ENCODE measurements around the gene GORAB.

Gene GORAB

GRCh38 chr1:170531758-170532657 lies at the start of gene GORAB:
TSS of gene GORAB (plus strand) at chr1:170532166. CDS start at chr1:170532224, 58 bp downstream.
- in situ Hi-C loops (cut with MboI; ENCODE audit: low sequenced_read_pairs): no loop called here

DNA sequence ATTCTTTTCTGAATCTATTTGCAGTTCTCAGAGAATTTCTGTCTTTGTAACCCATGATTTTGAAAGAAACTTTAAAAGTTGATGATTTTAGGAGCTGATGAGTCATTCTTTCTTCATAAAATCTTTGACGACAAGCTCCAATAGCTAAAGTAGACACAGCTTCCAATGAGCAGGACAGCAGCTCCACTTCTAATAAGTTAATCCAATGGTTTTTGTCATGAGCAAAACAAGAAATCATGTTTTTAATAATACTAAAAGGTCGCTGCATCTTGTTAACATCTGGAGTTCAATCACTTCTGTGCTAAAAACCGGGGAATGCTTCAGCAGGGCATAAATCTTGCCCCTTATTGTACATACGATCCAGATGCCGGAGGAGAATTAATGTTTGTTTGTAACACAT lies 48.9 kb upstream of the GORAB start:
- in situ Hi-C loops (cut with MboI; ENCODE audit: low sequenced_read_pairs): no loop called here

DNA sequence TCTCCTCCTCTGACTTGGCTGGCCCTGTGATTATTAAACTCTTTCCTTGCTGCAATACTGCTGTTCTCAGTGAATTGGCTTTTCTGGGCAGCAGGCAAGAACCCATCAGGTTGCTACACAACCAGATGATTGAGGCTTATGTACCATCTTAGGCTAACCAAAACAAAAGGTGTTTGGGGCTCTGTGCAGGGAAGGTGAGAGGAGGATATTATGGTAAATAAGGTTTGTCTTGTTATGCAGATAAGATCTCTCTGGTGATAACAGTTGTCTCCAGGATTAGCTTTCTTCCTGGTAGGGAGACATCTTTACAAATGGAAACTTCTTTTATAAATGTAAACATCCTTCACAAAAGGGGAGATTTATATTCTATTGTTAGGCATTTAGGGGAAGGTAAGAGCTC lies 44.5 kb upstream of the GORAB start:
- in situ Hi-C loops (cut with MboI; ENCODE audit: low sequenced_read_pairs): no loop called here

DNA sequence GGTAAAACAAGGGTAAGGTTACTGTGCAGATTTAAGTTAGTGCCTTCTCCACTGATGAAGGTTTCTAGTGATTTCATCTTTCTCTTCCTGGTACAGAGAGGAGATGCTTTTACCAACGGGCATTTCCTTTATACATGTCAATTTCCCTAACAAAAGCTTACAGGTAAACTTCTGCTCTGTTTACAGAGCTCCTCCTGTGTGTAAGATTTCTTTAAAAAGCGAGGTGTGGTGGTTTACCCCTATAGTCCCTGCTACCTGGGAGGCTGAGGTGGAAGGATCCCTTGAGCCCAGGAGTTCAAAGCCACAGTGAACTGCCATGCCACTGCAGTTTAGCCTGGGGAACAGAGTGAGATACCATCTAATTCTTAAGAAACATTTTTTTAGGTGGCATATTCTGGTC lies 40.7 kb upstream of the GORAB start:
- in situ Hi-C loops (cut with MboI; ENCODE audit: low sequenced_read_pairs): no loop called here

DNA sequence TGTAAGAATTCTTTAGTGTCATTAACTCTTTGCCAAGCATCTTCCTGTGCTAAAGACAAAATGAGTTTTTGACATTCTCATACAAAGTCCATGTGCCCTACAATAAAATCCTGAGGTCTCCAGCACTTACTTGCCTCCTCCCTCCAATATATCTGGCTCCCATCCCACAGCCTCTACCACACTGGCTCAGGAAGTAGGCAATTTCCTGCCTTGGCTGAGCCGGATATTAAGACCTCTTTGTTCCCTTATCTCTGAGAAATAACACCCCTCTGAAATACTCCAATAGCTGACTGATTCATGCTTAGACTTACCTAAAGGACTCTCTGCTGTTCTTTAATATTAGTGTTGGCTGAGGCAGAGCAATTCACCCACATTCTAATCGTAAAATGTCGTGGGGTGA lies 37.6 kb upstream of the GORAB start:
- in situ Hi-C loops (cut with MboI; ENCODE audit: low sequenced_read_pairs): no loop called here

DNA sequence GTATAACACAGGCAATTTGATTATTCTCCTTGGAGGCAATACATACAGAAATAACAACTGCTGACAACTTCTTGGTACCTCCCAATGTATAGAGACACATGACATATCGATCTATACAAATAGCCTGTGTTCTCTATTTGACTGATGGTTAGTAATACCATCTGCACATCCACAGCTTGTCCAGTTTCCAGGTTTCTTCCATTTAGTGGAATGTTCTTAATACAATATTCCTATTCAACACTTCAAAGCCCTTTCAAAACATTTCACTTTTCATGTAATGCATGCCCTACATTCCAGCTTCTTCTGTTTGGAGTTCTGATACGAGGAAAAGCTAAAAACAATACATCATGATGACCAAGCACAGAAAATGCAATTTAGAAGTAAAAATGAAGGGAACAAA lies 37.0 kb upstream of the GORAB start:
- in situ Hi-C loops (cut with MboI; ENCODE audit: low sequenced_read_pairs): no loop called here

DNA sequence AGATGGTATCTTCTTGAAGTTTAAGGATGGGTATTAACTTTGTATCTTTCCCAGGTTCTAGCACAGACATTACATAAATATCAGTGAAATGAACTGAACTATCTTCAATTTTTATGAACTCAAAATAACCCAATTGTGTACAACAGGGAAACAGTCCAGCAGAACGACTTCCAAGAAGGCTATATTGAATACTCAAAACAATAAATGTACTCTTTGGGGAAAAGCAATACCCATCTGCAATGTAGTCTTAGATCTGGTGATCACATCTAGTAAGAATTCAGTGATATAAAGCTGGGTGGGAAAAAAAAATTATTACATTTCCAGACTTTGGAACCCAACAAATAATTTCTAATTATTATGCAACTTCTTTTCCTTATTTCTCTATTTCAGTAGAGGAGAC lies 33.1 kb upstream of the GORAB start:
- in situ Hi-C loops (cut with MboI; ENCODE audit: low sequenced_read_pairs): no loop called here

DNA sequence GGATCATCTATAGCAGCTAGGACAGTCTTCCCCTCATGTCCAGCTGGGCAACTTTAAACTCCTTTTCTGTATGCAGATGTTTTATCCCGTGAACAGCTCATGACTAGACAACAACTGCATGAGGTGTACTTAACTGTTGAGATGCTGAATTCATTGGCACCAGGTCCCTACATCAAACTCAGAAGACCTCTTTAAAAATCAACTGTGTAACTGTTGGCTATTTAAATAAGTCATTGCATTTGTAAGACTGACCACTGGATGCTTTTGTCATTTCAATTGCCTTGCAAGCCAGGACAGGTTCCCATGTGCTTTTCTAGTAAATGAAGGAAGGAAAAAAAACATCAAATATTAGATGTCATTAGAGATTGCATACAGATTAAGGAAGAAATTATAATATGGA lies 28.3 kb upstream of the GORAB start:
- in situ Hi-C loops (cut with MboI; ENCODE audit: low sequenced_read_pairs): no loop called here

- in situ Hi-C loops (cut with MboI; ENCODE audit: low sequenced_read_pairs): no loop called here
These were observed 21.8 kb upstream of the GORAB start for GRCh38 chr1:170510163-170510562.

DNA sequence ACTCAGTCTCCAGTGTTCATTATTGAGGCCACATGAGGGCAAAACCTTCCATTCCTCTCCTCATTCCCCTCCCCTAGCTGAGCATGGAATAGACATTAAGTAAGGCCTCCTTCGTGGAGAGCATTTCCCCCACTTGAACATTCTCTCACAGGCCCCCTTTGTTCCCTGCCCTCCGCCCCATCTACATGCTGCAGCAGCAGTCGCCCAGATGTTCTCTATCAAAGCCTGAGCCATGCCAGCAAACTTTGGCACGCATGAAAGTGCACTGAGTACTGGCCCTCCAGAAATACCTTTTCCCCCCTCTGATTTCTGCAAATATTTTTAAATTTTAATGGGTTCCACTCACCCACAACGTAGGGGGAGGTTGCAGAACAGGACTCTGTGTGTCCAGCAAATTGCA lies 20.9 kb upstream of the GORAB start:
- in situ Hi-C loops (cut with MboI; ENCODE audit: low sequenced_read_pairs): no loop called here

DNA sequence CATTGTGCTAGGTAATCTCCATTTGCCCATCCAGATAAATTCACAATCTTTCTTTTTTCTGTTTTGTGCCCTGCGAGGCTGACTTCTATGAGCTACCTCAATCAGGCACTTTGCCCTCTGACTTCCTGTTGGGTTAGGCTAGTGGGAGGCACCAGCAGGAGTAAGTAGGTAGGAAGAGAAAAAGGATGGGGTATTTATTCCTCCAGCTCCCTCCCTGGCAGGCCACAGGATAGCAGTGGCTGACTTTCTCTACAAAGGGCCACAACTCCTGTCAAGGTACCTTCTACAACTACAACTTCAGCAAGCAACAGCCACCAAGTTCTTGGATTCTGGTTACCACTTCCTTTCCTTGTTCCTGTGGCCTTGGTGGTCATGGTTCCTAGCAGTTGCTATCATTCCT lies 18.8 kb upstream of the GORAB start:
- in situ Hi-C loops (cut with MboI; ENCODE audit: low sequenced_read_pairs): no loop called here

DNA sequence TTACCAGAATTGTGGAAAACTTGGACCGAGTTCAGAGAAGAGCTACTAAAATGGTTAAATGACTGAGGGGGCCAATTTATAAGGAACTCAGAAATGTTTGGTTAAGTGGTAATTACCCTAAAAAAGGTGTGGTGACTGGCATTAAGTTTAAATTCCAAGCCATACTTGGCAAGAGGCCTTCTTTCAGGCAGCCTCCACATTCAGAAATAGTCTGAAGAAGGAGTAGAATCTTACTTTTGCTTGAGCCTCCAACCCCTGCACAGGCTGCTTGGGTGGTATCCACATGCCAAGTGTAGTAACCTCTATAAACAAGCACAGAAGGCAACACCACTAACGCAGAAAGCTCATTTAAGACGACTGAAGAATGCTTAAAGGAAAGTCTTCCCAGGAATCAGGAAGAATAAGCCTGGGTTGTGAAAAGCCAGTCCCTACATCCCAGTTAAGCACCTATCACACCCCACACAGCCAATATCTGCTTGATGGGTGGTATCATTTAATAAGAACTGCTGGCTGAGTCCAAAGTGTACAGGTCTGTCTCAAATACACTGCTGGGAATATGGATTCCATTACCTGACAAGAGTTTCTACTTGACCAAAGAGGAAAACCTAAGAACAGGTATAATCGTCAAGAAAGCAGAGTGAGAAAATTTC lies 13.7 kb upstream of the GORAB start:
- in situ Hi-C loops (cut with MboI; ENCODE audit: low sequenced_read_pairs): no loop called here

GRCh38 chr1:170518965-170519364 lies 13.0 kb upstream of the GORAB start:
- in situ Hi-C loops (cut with MboI; ENCODE audit: low sequenced_read_pairs): no loop called here

- in situ Hi-C loops (cut with MboI; ENCODE audit: low sequenced_read_pairs): no loop called here
These were observed 11.4 kb upstream of the GORAB start for GRCh38 chr1:170520601-170521000.

GRCh38 chr1:170521818-170522217 lies 10.1 kb upstream of the GORAB start:
- in situ Hi-C loops (cut with MboI; ENCODE audit: low sequenced_read_pairs): no loop called here

- in situ Hi-C loops (cut with MboI; ENCODE audit: low sequenced_read_pairs): no loop called here
These were observed 801 bp upstream of the GORAB start for GRCh38 chr1:170530972-170531757.

GRCh38 chr1:170533298-170533697 lies 1.3 kb downstream of the GORAB start:
- in situ Hi-C loops (cut with MboI; ENCODE audit: low sequenced_read_pairs): no loop called here

DNA sequence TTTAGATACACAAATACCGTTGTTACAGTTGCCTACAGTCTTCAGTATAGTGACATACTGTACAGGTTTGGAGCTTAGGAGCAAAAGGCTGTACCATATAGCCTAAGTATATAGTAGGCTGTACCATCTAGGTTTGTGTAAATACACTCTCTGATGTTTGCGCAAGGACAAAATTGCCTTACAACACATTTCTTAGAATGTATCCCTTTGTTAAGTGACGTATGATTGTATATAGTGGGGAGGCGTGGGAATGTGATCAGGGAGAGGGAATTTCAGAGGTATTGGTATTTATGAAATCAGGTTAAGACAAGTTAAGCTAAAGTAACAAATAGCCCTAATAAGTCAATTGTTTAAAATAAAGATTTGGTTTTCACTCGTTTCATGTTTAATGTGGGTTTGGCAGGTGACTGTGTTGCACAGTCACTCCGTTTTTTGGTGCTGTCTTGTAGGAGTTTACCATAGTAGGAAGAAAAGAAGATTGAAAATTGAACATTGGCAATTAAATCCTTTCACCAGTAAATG lies 2.7 kb downstream of the GORAB start:
- in situ Hi-C loops (cut with MboI; ENCODE audit: low sequenced_read_pairs): no loop called here

GRCh38 chr1:170535418-170535817 lies 3.5 kb downstream of the GORAB start:
- in situ Hi-C loops (cut with MboI; ENCODE audit: low sequenced_read_pairs): no loop called here

GRCh38 chr1:170536924-170537551 lies 5.1 kb downstream of the GORAB start:
- in situ Hi-C loops (cut with MboI; ENCODE audit: low sequenced_read_pairs): no loop called here

All from HL-60/S4 treated with phorbol 12-myristate 13-acetate at 8.2 ng/mL for 4 days and 3 days (cell line).